Activated naive CD8-positive, alpha-beta T cell treated with anti-CD3 and anti-CD28 coated beads for 36 hours (primary cell): ENCODE measurements around the gene RAD17. TPM values are rescaled to one million over a fixed set of nuclear protein-coding genes. Genes with fewer than 3 reads are reported as not detected.
"Not testable (repeated sequence)": the region's sequence is repeated elsewhere in the genome, so short reads cannot be mapped to it uniquely, and the experiment has no call there.

Source experiments
- DNase-seq: peaks from one replicate; pipeline ENCODE4 v3.0.0; 2021
- H3K27ac Mint-ChIP-seq: one replicate; pipeline ENCODE4 v1.8.0; 2022; ENCODE audit warnings: mild to moderate bottlenecking, moderate library complexity, mixed read lengths
- H3K27me3 Mint-ChIP-seq: one replicate; pipeline ENCODE4 v1.8.0; 2022; ENCODE audit warnings: mild to moderate bottlenecking, mixed read lengths
- H3K36me3 Mint-ChIP-seq: one replicate; pipeline ENCODE4 v1.8.0; 2021; ENCODE audit warnings: mild to moderate bottlenecking, mixed read lengths
- H3K4me1 Mint-ChIP-seq: one replicate; pipeline ENCODE4 v1.8.0; 2021; ENCODE audit warnings: mixed read lengths
- H3K4me3 Mint-ChIP-seq: one replicate; pipeline ENCODE4 v1.8.0; 2022; ENCODE audit warnings: mild to moderate bottlenecking, moderate library complexity, mixed read lengths
- H3K9me3 Mint-ChIP-seq: one replicate; pipeline ENCODE4 v1.8.0; 2022; ENCODE audit warnings: mixed read lengths
- total RNA-seq, 2 experiments: library from RNA; stranded (reverse); gene quantifications; one replicate each; pipeline ENCODE4 v1.2.3, GENCODE V29; 2021

The RAD17 gene
- 10 to 100 TPM; 27.7 to 28.8 TPM for total RNA-seq

- H3K4me3 Mint-ChIP-seq = peak within 1 kb of the TSS; percentile 97
- H3K4me1 Mint-ChIP-seq = peaks cover 28% of the 10 kb centered on the region
- peak; percentile 92 for DNase-seq
- peak within 1 kb of the TSS; percentile 98 for H3K27ac Mint-ChIP-seq
- peaks cover 30% of the 10 kb centered on the region for H3K36me3 Mint-ChIP-seq
- no peaks in the 10 kb centered on the region for H3K27me3 Mint-ChIP-seq
- H3K9me3 Mint-ChIP-seq = no peaks in the 10 kb centered on the region
These were observed at the start of gene RAD17, which contains the start of the genes AK6 and TAF9 for GRCh38 chr5:69369340-69370121. Gene RAD17 (plus strand): TSS chr5:69369818. CDS start chr5:69372209, 2,391 bp downstream. Gene AK6 (minus strand): TSS chr5:69369520. CDS start chr5:69369490, 30 bp downstream. Gene TAF9 (minus strand): TSS chr5:69369520. CDS start chr5:69365737, 3,783 bp downstream.

- H3K27me3 Mint-ChIP-seq = no peaks in the 10 kb centered on the region
- no peaks in the 10 kb centered on the region for H3K36me3 Mint-ChIP-seq
- no peak overlapping the region for H3K27ac Mint-ChIP-seq
- H3K9me3 Mint-ChIP-seq = no peaks in the 10 kb centered on the region
- no peak overlapping the region for H3K4me3 Mint-ChIP-seq
- peaks cover 2% of the 10 kb centered on the region for H3K4me1 Mint-ChIP-seq
- DNase-seq = no peak
These were observed 43.3 kb upstream of the RAD17 start for GRCh38 chr5:69326365-69326764.

- no peak overlapping the region for H3K27ac Mint-ChIP-seq
- H3K27me3 Mint-ChIP-seq = no peaks in the 10 kb centered on the region
- peaks cover 12% of the 10 kb centered on the region for H3K4me1 Mint-ChIP-seq
- no peak for DNase-seq
- no peak overlapping the region for H3K4me3 Mint-ChIP-seq
- H3K9me3 Mint-ChIP-seq = peaks cover 2% of the 10 kb centered on the region
- H3K36me3 Mint-ChIP-seq = peaks cover 5% of the 10 kb centered on the region
These were observed 39.6 kb upstream of the RAD17 start for GRCh38 chr5:69329905-69330489.

GRCh38 chr5:69331528-69332445, 37.8 kb upstream of the RAD17 start:
- Mint-ChIP-seq H3K4me1 (peaks cover 10% of the 10 kb centered on the region), H3K27me3 (peaks cover 2% of the 10 kb centered on the region), H3K4me3 (peak overlapping the region; percentile 86), H3K27ac (peak overlapping the region; percentile 45), H3K36me3 (peaks cover 5% of the 10 kb centered on the region), H3K9me3 (peaks cover 2% of the 10 kb centered on the region)
- no peak for DNase-seq

- H3K27me3 Mint-ChIP-seq, H3K9me3 Mint-ChIP-seq, H3K27ac Mint-ChIP-seq, DNase-seq, H3K36me3 Mint-ChIP-seq, H3K4me3 Mint-ChIP-seq: not testable (repeated sequence)
- peaks cover 10% of the 10 kb centered on the region for H3K4me1 Mint-ChIP-seq
These were observed 35.8 kb upstream of the RAD17 start for GRCh38 chr5:69333668-69334315.

- Mint-ChIP-seq H3K27me3 (peaks cover 2% of the 10 kb centered on the region), H3K9me3 (peaks cover 2% of the 10 kb centered on the region), H3K4me1 (peaks cover 10% of the 10 kb centered on the region), H3K27ac (no peak overlapping the region), H3K36me3 (peaks cover 5% of the 10 kb centered on the region), H3K4me3 (no peak overlapping the region)
- peak; percentile 79 for DNase-seq
These were observed 34.8 kb upstream of the RAD17 start for GRCh38 chr5:69334793-69335268.

GRCh38 chr5:69335341-69335935, 34.2 kb upstream of the RAD17 start:
- Mint-ChIP-seq H3K4me1 (peaks cover 10% of the 10 kb centered on the region), H3K36me3 (peaks cover 5% of the 10 kb centered on the region), H3K4me3 (no peak overlapping the region), H3K9me3 (peaks cover 2% of the 10 kb centered on the region), H3K27me3 (peaks cover 2% of the 10 kb centered on the region), H3K27ac (no peak overlapping the region)
- no peak for DNase-seq

- Mint-ChIP-seq H3K9me3 (no peaks in the 10 kb centered on the region), H3K27ac (no peak overlapping the region)
These were observed 28.0 kb upstream of the RAD17 start for GRCh38 chr5:69341520-69342161.

GRCh38 chr5:69343083-69343482, 26.5 kb upstream of the RAD17 start:
- Mint-ChIP-seq H3K4me1 (no peaks in the 10 kb centered on the region), H3K27ac (no peak overlapping the region), H3K27me3 (no peaks in the 10 kb centered on the region), H3K36me3 (peaks cover 1% of the 10 kb centered on the region), H3K9me3 (no peaks in the 10 kb centered on the region), H3K4me3 (no peak overlapping the region)
- no peak for DNase-seq

More at GRCh38 chr5:69341520-69342161, 28.0 kb upstream of the RAD17 start:
- peaks cover 1% of the 10 kb centered on the region for H3K36me3 Mint-ChIP-seq
- H3K4me3 Mint-ChIP-seq = no peak overlapping the region
- no peaks in the 10 kb centered on the region for H3K27me3 Mint-ChIP-seq
- DNase-seq = no peak
- H3K4me1 Mint-ChIP-seq = no peaks in the 10 kb centered on the region

- H3K27me3 Mint-ChIP-seq = no peaks in the 10 kb centered on the region
- no peaks in the 10 kb centered on the region for H3K4me1 Mint-ChIP-seq
- no peaks in the 10 kb centered on the region for H3K9me3 Mint-ChIP-seq
- no peak for DNase-seq
- H3K4me3 Mint-ChIP-seq = no peak overlapping the region
- H3K27ac Mint-ChIP-seq = no peak overlapping the region
- H3K36me3 Mint-ChIP-seq = peaks cover 19% of the 10 kb centered on the region
These were observed 19.0 kb upstream of the RAD17 start for GRCh38 chr5:69350664-69351063.

GRCh38 chr5:69359699-69360098, 9.9 kb upstream of the RAD17 start:
- H3K9me3 Mint-ChIP-seq = no peaks in the 10 kb centered on the region
- H3K27me3 Mint-ChIP-seq = no peaks in the 10 kb centered on the region
- H3K36me3 Mint-ChIP-seq = peaks cover 29% of the 10 kb centered on the region
- no peak overlapping the region for H3K27ac Mint-ChIP-seq
- DNase-seq = no peak
- H3K4me1 Mint-ChIP-seq = peaks cover 25% of the 10 kb centered on the region
- no peak overlapping the region for H3K4me3 Mint-ChIP-seq

GRCh38 chr5:69360442-69360841, 9.2 kb upstream of the RAD17 start:
- no peak for DNase-seq
- no peak overlapping the region for H3K27ac Mint-ChIP-seq
- H3K4me3 Mint-ChIP-seq = no peak overlapping the region
- H3K4me1 Mint-ChIP-seq = peaks cover 31% of the 10 kb centered on the region
- H3K27me3 Mint-ChIP-seq = no peaks in the 10 kb centered on the region
- peaks cover 36% of the 10 kb centered on the region for H3K36me3 Mint-ChIP-seq
- no peaks in the 10 kb centered on the region for H3K9me3 Mint-ChIP-seq

- peak overlapping the region; percentile 59 for H3K27ac Mint-ChIP-seq
- H3K4me3 Mint-ChIP-seq = no peak overlapping the region
- no peak for DNase-seq
- peaks cover 42% of the 10 kb centered on the region for H3K36me3 Mint-ChIP-seq
- H3K4me1 Mint-ChIP-seq = peaks cover 33% of the 10 kb centered on the region
- H3K27me3 Mint-ChIP-seq = no peaks in the 10 kb centered on the region
- no peaks in the 10 kb centered on the region for H3K9me3 Mint-ChIP-seq
These were observed 5.2 kb upstream of the RAD17 start for GRCh38 chr5:69364414-69364813.

- peaks cover 42% of the 10 kb centered on the region for H3K36me3 Mint-ChIP-seq
- H3K27ac Mint-ChIP-seq = peak overlapping the region; percentile 59
- H3K27me3 Mint-ChIP-seq = no peaks in the 10 kb centered on the region
- H3K9me3 Mint-ChIP-seq = no peaks in the 10 kb centered on the region
- no peak for DNase-seq
- H3K4me3 Mint-ChIP-seq = no peak overlapping the region
- peaks cover 31% of the 10 kb centered on the region for H3K4me1 Mint-ChIP-seq
These were observed 4.8 kb upstream of the RAD17 start for GRCh38 chr5:69364850-69365249.
